ENCODE data around the gene HOXA7.

GRCh38 chr7:27161214-27161720 is 4.8 kb upstream of the HOXA7 start:
- TF ChIP-seq CTCF (IDR thresholded peaks at IDR 0.05; ENCODE audit: borderline replicate concordance, extremely low read depth, low read length, poor library complexity, severe bottlenecking) (no peak), EZH2 (IDR thresholded peaks at IDR 0.05; ENCODE audit: borderline replicate concordance, low read depth, low read length, severe bottlenecking) (no peak)
